ENCODE results near the gene TMEM132A. TPM values are rescaled to one million over a fixed set of nuclear protein-coding genes. Genes with fewer than 3 reads are reported as not detected.

TMEM132A gene
- total and polyA plus RNA-seq, 7 donors, result 0.49 to 17.4 (median 2.3) TPM

DNA sequence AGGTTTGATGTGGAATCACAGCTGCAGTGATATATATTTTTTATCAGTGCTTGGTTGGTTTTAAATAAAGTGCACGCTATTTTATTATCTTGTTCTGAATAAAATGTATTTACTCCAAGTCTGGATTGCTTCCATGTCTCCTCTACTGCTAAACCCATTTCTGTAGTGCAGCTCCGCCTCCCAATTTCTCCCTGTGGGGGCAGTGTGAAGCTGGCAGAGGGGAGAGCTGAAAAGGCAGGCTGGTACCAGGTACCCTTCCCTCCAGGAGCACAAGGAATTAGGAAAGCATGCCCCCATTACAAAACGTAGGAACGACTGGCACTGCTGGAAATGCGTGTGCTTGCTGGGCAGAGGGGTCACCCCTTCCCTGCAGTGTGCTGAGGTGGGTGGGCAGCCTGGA, 934 bp upstream of the TMEM132A start:
- Histone ChIP-seq H3K27me3 (peaks cover 10 to 22% (median 10%) of the 10 kb centered on the region in 3 donors), H3K36me3 (peaks cover 26 to 41% (median 30%) of the 10 kb centered on the region in 4 donors), H3K27ac (no peak overlapping the region), H3K4me1 (peaks cover 0 to 35% (median 33%) of the 10 kb centered on the region in 4 donors), H3K9me3 (no peaks in the 10 kb centered on the region), H3K4me3 (no peak overlapping the region)
- DNase-seq, result no peak
- no peak for TF ChIP-seq POLR2AphosphoS5 (IDR thresholded peaks at IDR 0.05)
- TF ChIP-seq POLR2A (IDR thresholded peaks at IDR 0.05), result no peak
- TF ChIP-seq, protein P1, sequence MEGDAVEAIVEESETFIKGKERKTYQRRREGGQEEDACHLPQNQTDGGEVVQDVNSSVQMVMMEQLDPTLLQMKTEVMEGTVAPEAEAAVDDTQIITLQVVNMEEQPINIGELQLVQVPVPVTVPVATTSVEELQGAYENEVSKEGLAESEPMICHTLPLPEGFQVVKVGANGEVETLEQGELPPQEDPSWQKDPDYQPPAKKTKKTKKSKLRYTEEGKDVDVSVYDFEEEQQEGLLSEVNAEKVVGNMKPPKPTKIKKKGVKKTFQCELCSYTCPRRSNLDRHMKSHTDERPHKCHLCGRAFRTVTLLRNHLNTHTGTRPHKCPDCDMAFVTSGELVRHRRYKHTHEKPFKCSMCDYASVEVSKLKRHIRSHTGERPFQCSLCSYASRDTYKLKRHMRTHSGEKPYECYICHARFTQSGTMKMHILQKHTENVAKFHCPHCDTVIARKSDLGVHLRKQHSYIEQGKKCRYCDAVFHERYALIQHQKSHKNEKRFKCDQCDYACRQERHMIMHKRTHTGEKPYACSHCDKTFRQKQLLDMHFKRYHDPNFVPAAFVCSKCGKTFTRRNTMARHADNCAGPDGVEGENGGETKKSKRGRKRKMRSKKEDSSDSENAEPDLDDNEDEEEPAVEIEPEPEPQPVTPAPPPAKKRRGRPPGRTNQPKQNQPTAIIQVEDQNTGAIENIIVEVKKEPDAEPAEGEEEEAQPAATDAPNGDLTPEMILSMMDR (IDR thresholded peaks at IDR 0.05), result no peak
- TF ChIP-seq EP300 (IDR thresholded peaks at IDR 0.05), result no peak
- intact Hi-C loops (cut with DNase I), result no loop called here
- 77 to 82% methylated on average over 5 of the region's 5 CpGs for WGBS, 2 donors

DNA sequence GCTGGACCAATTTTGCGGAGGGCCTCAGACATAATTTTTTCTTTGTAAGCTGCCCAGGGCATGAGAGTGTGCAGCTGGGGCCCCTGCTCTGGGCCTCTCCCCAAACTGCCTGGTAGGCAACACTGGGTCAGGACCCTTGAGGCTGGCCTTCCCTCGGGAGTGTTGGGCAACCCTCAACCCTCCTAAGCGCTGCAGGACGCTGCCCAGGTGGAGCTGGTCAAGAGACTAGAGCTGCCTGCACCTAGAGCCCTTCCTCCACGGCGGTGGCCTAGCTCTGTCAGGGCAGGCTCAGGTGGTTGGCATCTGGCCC, 505 bp upstream of the TMEM132A start:
- Histone ChIP-seq H3K4me3 (peak overlapping the region in 3 of 4 donors; percentile 55 to 68 (median 63)), H3K36me3 (peaks cover 26 to 41% (median 30%) of the 10 kb centered on the region in 4 donors), H3K27ac (no peak overlapping the region), H3K27me3 (peaks cover 10 to 22% (median 10%) of the 10 kb centered on the region in 3 donors), H3K4me1 (peaks cover 0 to 35% (median 31%) of the 10 kb centered on the region in 4 donors), H3K9me3 (no peaks in the 10 kb centered on the region)
- 53 to 60% methylated on average over 6 of the region's 6 CpGs for WGBS, 2 donors
- DNase-seq, result no peak
- TF ChIP-seq EP300 (IDR thresholded peaks at IDR 0.05), result no peak
- TF ChIP-seq POLR2AphosphoS5 (IDR thresholded peaks at IDR 0.05), result no peak
- TF ChIP-seq, protein P1 (IDR thresholded peaks at IDR 0.05), result no peak
- TF ChIP-seq POLR2A (IDR thresholded peaks at IDR 0.05), result no peak
- intact Hi-C loops (cut with DNase I), result no loop called here

DNA sequence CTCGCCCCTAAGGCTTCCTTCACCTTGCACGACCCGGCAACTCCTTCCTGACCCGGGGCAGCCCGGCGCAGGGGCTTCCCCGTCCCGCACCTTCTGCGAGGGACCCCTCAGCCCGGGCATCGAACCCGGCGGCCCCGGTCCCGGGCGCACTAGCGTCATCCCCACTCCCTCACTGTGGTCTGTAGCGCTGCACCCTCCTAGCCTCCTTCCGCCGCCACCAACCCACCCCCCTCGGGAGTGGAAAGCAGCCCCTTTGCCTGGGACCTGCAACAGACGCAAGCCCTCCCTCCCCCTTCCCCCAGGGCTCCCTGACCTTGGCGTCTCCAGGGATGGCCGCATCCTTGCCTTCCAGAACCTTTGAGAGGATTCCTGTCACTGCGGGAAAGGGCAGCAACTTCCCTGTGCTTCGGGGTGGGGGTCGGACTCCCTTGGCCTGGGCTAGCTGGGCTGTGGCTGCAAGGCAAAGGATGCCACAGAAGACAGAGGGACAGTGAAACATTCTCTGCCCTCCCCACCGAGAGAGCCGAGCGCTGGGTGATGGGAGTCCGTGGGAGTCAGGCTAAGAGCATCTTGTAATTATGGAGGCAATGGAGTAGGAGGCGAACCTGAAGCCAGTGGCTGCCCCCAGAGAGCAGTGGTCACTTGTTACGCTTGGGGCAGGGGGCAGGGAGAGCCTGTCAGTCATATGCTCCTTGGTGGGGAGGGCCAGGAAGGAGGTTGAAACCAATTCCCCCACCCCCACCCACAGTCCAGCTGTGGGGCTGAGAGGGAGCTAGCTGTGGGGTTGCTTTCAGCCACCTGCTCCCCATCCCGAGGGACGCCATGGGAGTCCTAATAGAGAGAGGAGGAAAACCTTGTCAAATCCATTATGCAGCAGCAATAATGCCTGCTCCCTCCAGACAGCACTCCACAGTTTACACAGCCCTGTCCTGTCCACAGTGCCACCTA, 920 bp downstream of the TMEM132A start:
- no peak overlapping the region for H3K27ac ChIP-seq
- peaks cover 22 to 35% (median 28%) of the 10 kb centered on the region in 4 donors for H3K36me3 ChIP-seq
- TF ChIP-seq EP300 (IDR thresholded peaks at IDR 0.05), result no peak
- no peak for TF ChIP-seq POLR2A (IDR thresholded peaks at IDR 0.05)
- TF ChIP-seq, protein P1 (IDR thresholded peaks at IDR 0.05), result no peak
- TF ChIP-seq POLR2AphosphoS5 (IDR thresholded peaks at IDR 0.05), result no peak
- intact Hi-C loops (cut with DNase I), result no loop called here
- WGBS, 2 donors, result 5 to 6% methylated on average over 35 of the region's 35 CpGs
- H3K27me3 ChIP-seq, result peaks cover 10 to 22% (median 10%) of the 10 kb centered on the region in 3 donors
- peak overlapping the region; percentile 45 to 68 (median 59) for H3K4me3 ChIP-seq
- no peaks in the 10 kb centered on the region for H3K9me3 ChIP-seq
- H3K4me1 ChIP-seq, result peaks cover 0 to 21% (median 19%) of the 10 kb centered on the region in 4 donors
- no peak for DNase-seq

DNA sequence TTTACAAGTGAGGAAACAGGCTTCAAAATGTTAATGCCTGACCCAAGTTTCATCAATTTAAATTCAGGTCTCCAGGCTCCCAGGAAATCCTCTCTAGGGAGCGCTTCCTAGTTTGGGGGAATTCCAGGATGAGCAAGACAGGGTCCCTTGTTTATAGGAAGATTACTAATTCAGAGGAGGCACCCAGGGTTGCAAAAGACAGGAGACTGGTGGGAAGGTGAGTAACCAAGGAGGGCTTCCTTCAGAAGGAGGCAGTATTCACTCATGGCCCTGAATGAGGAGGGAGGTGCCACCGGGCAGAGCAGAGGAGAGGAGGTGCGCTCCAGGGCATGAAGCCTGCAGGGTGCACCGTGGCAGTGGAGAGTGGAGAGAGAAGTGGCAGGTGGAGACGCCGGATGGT, 1.6 kb downstream of the TMEM132A start:
- Histone ChIP-seq H3K36me3 (peaks cover 15 to 28% (median 21%) of the 10 kb centered on the region in 4 donors), H3K4me1 (peaks cover 0 to 21% (median 18%) of the 10 kb centered on the region in 4 donors), H3K4me3 (no peak overlapping the region), H3K9me3 (no peaks in the 10 kb centered on the region), H3K27me3 (peaks cover 10 to 22% (median 10%) of the 10 kb centered on the region in 3 donors), H3K27ac (no peak overlapping the region)
- 72 to 75% methylated on average over 6 of the region's 6 CpGs for WGBS, 2 donors
- intact Hi-C loops (cut with DNase I), result no loop called here
- DNase-seq, result no peak
- TF ChIP-seq EP300 (IDR thresholded peaks at IDR 0.05), result no peak
- TF ChIP-seq POLR2AphosphoS5 (IDR thresholded peaks at IDR 0.05), result no peak
- TF ChIP-seq, protein P1 (IDR thresholded peaks at IDR 0.05), result no peak
- no peak for TF ChIP-seq POLR2A (IDR thresholded peaks at IDR 0.05)

All from sigmoid colon (tissue), 7 donors.